GM19193 (cell line): ENCODE data around the gene ISG20.

Source experiments
- POLR2A ChIP-seq: IDR thresholded peaks from 4 replicates; pipeline ENCODE4 v1.6.1; 2011; ENCODE audit not compliant: insufficient read depth, insufficient read length; ENCODE audit errors: extremely low read depth

Gene ISG20

GRCh38 chr15:88652456-88653199 is 13.8 kb downstream of the ISG20 start:
- no peak for TF ChIP-seq POLR2A

- no peak for TF ChIP-seq POLR2A
Observed at GRCh38 chr15:88653200-88654064, 14.6 kb downstream of the ISG20 start.

DNA sequence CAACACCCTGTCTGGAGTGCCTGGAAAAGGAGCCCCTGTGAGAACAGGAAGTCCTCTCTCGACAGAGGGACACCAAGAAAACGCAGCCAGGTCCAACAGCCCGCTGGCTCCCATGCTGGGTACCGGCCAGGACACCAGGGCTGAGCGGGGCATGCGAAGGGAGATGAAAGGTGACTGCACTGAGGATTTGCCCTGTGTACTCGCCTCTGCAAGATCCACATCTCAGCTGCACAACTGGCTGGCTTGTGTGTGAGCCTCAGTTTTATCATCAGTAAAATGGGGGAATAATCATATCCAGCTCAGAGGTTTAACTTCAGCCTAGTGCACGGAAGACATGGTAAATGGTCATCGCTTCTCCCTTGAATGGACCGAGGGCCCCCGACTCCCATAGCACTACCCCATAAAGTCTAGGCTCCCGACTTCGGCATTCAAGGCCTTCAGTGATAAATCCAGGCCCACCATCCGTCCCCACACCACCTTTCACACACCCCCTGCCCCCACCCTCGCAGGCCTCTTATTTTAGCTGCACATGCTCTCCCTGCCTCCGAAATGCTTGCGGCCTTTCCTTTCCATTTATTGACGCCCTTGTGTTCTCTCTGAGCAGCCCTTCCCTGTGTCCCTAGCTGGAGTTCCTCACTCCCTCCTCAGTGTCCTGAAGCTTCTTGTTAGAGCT is 15.8 kb downstream of the ISG20 start:
- no peak for TF ChIP-seq POLR2A

- no peak for TF ChIP-seq POLR2A
Observed at GRCh38 chr15:88655103-88655553, 16.3 kb downstream of the ISG20 start.

GRCh38 chr15:88655800-88656488 is 17.1 kb downstream of the ISG20 start:
- TF ChIP-seq POLR2A = no peak

DNA sequence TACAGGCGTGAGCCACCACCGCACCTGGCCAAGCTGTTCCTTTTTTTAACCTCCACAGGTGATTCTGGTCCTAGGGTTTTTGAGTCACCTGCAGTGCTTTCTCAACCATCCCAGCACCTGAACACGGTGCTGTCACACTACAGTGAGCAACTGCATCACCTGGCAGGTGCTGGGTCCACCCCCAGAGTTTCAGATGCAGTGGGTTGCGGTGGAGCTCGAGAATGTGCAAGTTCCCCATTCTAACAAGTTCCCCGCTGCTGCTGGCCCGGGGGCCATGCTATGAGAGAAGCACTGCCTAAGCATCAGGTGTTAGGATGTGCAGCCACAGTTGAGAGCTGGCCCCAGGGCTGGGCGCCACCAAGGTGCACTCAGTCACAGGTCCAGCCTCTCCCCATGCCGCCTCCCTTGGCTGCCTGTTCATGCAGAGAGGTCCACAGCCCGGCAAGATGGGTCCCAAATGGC is 18.0 kb downstream of the ISG20 start:
- TF ChIP-seq POLR2A = no peak

- TF ChIP-seq POLR2A = no peak
Observed at GRCh38 chr15:88657326-88658069, 18.7 kb downstream of the ISG20 start.

GRCh38 chr15:88658070-88658965 is 19.5 kb downstream of the ISG20 start:
- TF ChIP-seq POLR2A = no peak

DNA sequence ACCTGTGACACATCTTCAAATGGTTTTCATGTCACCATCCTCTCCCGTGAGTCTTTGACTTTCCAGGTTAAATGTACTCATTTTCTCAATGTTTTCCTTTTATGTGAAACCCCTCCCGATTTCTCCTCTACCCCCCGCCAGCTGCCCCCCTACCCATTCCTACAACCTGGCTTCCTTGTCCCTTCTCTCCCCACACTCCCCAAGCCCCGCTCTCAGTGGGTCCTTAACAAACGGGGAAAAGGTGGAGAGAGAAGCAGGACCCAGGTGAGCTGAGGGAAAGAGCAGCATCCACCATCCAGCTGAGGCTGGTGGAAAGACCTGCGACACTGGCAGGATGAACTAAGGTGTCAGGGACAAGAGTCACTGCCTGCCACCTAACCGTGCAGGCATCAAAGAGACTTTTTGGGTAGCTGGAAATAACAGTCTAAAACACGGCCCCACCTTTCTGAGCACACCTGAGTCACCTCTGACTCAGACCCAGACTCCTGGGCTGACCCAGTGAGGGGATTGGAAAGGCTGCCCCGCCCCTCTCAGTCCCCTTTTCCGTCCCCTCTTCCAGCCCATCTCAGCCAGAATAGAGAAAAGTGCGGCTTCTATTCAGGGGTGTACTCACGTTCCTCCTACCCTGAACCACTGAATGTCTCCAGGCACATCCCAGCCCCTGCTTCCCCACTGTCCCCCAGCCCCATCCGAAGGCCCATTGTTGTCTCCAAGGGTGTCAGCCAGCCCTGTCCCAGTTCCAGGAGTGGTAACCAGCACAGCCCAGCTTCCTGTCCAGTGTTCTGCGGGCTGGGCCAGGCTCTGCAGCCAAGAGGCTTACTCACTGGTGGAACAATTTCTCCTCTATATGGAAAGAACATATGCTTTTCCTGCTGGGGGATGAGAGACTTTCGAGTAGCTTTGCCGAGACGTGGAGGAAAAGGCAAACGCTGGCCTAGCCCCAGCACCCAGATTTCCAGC is 20.4 kb downstream of the ISG20 start:
- TF ChIP-seq POLR2A = no peak

DNA sequence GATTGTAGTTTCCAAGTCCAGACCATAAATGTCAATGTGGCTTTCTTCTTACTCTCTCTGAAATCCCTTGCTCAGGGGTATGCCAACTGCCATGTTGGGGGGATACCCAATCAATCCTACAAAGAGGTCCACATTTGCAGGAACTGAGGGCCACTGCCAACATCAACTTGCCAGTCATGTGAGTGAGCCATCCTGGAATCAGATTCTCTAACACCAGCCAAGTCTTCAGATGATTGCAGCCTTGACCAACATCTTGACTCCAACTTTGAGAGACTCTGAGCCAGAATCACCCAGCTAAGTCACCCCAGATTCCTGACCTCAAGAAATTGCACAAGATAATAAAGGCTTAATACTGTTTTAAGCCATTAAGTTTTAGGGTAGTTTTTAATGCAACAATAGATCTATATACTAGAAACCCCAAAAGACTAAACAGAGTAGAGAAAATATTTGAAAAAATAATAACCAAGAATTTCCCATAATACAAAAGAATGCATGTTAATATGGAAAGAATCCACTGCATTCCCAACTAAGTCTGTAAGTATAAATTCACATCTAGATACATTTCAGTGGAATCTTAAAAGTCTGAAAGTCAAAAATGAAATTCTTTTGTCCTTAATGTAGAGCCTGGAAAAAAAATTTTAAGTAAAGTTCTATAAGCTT is 22.4 kb downstream of the ISG20 start:
- no peak for TF ChIP-seq POLR2A

- no peak for TF ChIP-seq POLR2A
Observed at GRCh38 chr15:88661761-88662556, 23.1 kb downstream of the ISG20 start.
